GM12864 (cell line): ENCODE data around the gene CHSY3.

ENCODE experiments used
- DNase-seq: peaks from one replicate; pipeline ENCODE4 v3.0.0-alpha.2; 2011; ENCODE audit warnings: low read depth
- H3K4me3 ChIP-seq: 2 replicates; pipeline ENCODE4 v1.5.1; 2011; ENCODE audit warnings: mild to moderate bottlenecking, low read depth, low read length, control low read depth
- CTCF ChIP-seq: IDR thresholded peaks from 2 replicates; pipeline ENCODE4 v1.5.1; 2011; ENCODE audit warnings: low read depth, mild to moderate bottlenecking, moderate library complexity, low read length, control low read depth, inconsistent platforms; ENCODE audit errors: missing control alignments

CHSY3 gene

GRCh38 chr5:130018641-130019040 is 114.4 kb downstream of the CHSY3 start:
- no peak for TF ChIP-seq CTCF
- no peak overlapping the region for H3K4me3 ChIP-seq
- DNase-seq = no peak

GRCh38 chr5:130021000-130021399 is 116.7 kb downstream of the CHSY3 start:
- H3K4me3 ChIP-seq = no peak overlapping the region
- no peak for TF ChIP-seq CTCF
- no peak for DNase-seq

GRCh38 chr5:130021876-130022275 is 117.6 kb downstream of the CHSY3 start:
- TF ChIP-seq CTCF = no peak
- DNase-seq = no peak
- H3K4me3 ChIP-seq = no peak overlapping the region

GRCh38 chr5:130023604-130024003 is 119.3 kb downstream of the CHSY3 start:
- no peak overlapping the region for H3K4me3 ChIP-seq
- no peak for TF ChIP-seq CTCF
- no peak for DNase-seq

GRCh38 chr5:130024006-130024405 is 119.7 kb downstream of the CHSY3 start:
- TF ChIP-seq CTCF = no peak
- H3K4me3 ChIP-seq = no peak overlapping the region
- no peak for DNase-seq

GRCh38 chr5:130025511-130025910 is 121.2 kb downstream of the CHSY3 start:
- DNase-seq = no peak
- H3K4me3 ChIP-seq = no peak overlapping the region
- TF ChIP-seq CTCF = no peak

GRCh38 chr5:130032807-130033206 is 128.5 kb downstream of the CHSY3 start:
- DNase-seq = no peak
- TF ChIP-seq CTCF = no peak
- H3K4me3 ChIP-seq = no peak overlapping the region
